T1000 (cell line): ENCODE results near the gene PRPF4.
A peak's percentile ranks its signal among the peaks of the same experiment; 100 is the strongest.
"Not testable (repeated sequence)": the region's sequence is repeated elsewhere in the genome, so short reads cannot be mapped to it uniquely, and the experiment has no call there.

Experiments used
- DNase-seq: peaks from one replicate; lab custom pipeline; 2025; ENCODE audit warnings: mixed read lengths; lab: John Stamatoyannopoulos, UW

The PRPF4 gene

GRCh38 chr9:113275157-113276131 is at the start of gene PRPF4, which contains the start of gene CDC26:
Gene PRPF4, plus strand, starts transcription at chr9:113275658. Its CDS starts 86 bp downstream, at chr9:113275744.
Gene CDC26, minus strand, starts transcription at chr9:113275572. Its CDS starts 3,065 bp downstream, at chr9:113272507.
- DNase-seq, result peak; percentile 88

DNA sequence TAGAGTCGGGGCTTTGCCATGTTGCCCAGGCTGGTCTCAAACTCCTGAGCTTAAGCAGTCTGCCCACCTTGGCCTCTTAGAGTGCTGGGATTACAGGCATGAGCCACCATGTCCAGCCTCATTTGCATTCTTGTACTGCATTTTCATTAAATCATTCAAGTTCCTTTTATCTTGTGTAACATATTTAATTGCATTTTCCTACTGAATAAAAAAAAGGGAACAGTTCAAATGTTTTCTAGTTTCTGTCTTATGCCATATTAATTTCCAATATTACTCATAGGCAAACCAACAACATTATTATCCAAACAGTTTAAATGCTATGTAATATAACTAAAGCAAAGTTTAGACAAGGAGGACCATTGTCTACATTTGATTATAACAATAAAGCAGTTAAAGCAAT is 48.0 kb upstream of the PRPF4 start:
- no peak for DNase-seq

- no peak for DNase-seq
Observed at GRCh38 chr9:113228130-113228665, 47.3 kb upstream of the PRPF4 start.

DNA sequence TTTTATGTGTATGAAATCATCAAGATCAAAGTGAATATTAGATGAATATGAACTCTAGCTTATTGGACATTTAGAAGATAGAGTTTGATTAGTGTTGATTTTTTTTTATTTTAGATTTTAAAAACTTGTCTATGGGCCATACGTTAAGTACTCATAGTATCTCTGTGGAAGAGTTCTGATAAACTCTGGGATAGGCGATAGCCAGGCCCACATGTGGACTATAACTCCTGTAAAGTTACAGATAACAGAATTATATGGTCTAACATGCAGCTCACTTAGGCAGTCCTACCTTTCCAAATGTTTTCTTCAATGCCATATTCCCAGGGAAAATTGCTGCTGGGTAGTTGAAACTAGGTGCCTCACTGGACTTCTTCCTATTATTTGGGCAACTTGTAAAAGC is 43.8 kb upstream of the PRPF4 start:
- no peak for DNase-seq

GRCh38 chr9:113235701-113236255 is 39.7 kb upstream of the PRPF4 start:
- DNase-seq, result not testable (repeated sequence)

- no peak for DNase-seq
Observed at GRCh38 chr9:113237026-113237425, 38.4 kb upstream of the PRPF4 start.

- DNase-seq, result no peak
Observed at GRCh38 chr9:113238202-113238858, 37.1 kb upstream of the PRPF4 start.

DNA sequence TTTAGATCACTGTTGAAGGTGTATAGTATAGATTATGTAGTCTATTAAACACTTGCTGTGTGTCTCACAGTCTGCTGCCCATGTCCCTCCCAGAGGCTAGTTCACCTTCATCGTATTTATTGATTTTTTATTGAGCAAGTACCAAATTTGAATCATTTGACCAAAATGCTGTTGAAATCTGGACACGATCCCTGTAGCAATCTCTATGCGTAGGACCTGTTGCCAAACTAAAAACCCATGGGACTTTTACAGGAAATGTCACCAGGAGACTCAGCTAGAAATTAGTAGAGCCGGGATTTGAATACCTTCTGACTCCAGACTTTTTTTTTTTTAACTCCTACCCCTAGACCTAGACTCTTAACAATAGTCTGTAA is 36.6 kb upstream of the PRPF4 start:
- no peak for DNase-seq

GRCh38 chr9:113241161-113241560 is 34.3 kb upstream of the PRPF4 start:
- no peak for DNase-seq

DNA sequence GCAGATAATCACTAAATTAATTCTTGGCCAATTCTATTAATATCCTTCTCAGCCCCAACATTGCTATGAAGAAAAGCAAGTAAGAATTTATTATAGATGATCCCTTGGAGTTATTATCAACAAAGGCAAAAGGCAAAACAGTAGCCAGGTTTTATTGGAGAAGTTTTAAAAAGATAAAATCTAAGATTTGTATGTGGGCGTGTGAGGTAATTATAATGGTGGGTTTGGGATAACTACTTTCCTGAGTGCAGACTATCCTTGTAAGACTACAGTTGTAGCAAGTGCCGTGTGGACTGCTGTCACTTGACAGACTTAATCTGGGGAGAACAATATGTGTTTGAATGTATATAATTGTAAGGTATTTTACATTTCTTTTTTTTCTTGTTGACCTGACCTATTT is 30.9 kb upstream of the PRPF4 start:
- no peak for DNase-seq

DNA sequence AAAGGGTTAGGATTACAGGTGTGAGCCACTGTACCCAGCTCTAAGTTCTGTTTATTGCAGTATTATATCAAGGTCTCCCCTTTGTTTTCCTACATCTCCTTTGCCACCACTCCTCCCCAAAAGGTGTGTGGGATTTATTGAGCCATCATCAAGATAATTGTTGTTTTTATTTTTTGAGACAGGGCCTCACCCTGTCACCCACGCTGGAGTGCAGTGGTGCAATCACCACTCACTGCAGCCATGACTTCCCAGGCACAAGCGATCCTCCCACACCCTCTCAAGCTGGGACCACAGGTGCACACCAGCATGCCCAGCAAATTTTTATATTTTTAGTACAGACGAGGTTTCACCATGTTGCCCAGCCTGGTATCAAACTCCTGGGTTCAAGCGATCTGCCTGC is 29.6 kb upstream of the PRPF4 start:
- no peak for DNase-seq

GRCh38 chr9:113246928-113247327 is 28.5 kb upstream of the PRPF4 start:
- DNase-seq, result no peak

DNA sequence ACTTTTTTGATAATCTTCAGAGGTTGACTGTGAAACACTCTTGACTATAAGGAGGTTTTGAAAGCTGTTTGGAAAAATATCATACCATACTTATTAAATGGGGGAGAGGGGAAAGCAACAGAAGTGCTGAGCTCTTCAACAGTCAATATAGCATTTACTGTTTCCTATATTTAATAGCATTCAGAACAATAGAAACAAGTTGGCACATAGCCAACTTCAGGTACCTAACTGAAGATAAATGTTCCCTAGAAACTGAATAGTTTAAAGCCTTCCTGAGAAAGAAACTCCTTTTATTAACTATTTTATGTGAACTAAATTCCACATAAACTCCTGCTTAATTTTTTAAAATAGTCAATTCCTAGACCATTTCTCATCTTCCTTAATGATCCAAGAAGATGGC is 27.8 kb upstream of the PRPF4 start:
- no peak for DNase-seq

DNA sequence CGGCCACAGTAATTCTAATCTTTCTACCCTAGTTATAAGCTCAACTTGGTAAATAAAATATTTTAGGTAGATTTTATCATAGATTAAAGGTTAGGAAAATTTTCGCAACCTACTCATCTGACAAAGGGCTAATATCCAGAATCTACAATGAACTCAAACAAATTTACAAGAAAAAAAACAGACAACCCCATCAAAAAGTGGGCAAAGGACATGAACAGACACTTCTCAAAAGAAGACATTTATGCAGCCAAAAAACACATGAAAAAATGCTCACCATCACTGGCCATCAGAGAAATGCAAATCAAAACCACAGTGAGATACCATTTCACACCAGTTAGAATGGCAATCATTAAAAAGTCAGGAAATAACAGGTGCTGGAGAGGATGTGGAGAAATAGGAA is 25.8 kb upstream of the PRPF4 start:
- DNase-seq, result not testable (repeated sequence)

DNA sequence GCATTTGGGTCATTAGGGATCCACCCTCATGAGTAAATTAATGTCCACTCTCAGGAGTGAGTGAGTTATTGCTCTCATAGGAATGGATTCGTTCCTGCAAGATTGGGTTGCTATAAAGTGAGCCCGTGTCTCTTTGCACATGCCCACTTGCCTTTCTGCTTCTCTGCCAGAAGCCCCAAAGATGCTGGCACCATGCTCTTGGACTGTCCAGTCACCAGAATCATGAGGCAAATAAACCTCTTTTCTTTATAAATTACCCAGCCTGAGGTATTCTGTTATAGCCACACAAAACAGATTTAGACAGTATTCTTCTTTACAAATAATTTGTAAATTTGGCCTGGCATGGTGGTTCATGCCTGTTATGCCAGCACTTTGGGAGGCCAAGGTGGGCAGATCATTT is 24.7 kb upstream of the PRPF4 start:
- no peak for DNase-seq

GRCh38 chr9:113254991-113255390 is 20.5 kb upstream of the PRPF4 start:
- no peak for DNase-seq

DNA sequence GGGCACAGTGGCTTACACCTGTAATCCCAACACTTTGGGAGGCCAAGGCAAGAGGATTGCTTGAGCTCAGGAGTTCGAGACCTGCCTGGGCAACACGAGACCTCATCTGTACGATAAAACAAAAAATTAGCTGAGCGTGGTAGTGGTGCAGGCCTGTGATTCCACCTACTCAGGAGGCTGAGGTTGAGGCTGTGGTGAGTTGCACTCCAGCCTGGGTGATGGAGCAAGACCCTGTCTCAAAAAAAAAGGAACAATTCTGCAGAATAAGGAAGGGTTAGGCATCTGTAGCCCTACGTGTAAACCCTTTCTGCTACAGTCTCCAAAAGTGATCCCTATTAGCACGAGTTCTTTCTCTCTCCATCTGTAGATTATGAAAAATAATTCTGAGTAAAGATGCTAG is 20.0 kb upstream of the PRPF4 start:
- no peak for DNase-seq

GRCh38 chr9:113257863-113258262 is 17.6 kb upstream of the PRPF4 start:
- no peak for DNase-seq

GRCh38 chr9:113258282-113258681 is 17.2 kb upstream of the PRPF4 start:
- DNase-seq, result no peak

- DNase-seq, result no peak
Observed at GRCh38 chr9:113261917-113262671, 13.4 kb upstream of the PRPF4 start.

- no peak for DNase-seq
Observed at GRCh38 chr9:113266174-113266573, 9.3 kb upstream of the PRPF4 start.
